ENCODE results near the gene ZNF414. TPM values are rescaled to one million over a fixed set of nuclear protein-coding genes. Genes with fewer than 3 reads are reported as not detected.
"Not testable (repeated sequence)": the region's sequence is repeated elsewhere in the genome, so short reads cannot be mapped to it uniquely, and the experiment has no call there.

The ZNF414 gene
- polyA plus RNA-seq, 3 donors = 25.4 to 28.6 (median 26.9) TPM

DNA sequence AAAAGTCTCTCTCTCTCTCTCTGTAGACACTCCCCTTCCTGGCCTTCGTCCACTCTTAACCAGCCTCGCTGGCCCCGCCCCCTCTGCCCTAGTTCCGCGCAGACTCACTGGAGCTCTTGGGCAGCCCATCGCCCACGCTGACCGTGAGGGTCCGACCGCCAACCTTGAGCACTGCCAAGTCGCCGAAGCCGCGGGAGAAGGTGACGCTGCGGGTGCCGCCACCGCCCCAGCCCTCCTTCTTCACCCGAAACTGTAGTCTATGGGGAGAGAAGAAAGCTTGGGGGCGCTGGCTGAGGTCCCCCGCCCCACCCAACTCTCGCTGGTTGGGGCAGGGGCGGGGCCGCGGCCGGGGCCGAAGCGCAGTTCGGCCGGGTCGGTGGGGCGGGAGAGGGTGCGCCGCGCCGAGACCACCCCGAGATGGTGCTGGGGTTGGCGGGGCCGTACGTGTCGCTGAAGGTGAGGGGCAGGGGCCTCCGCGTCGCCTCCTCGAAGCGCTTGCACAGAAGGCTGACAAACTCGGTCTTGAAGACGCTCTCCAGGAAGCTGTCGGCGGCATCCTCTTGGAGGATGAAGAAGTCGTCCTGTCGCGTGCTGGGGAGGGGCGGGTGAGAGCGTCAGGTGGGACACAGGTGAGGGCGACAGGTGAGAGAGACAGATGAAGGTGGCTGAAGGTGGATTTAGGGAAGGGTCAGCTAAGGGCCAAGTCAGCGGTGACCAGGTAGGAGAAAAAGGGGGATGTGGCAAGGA, 12.6 kb upstream of the ZNF414 start:
- peak; percentile 95 for DNase-seq

DNA sequence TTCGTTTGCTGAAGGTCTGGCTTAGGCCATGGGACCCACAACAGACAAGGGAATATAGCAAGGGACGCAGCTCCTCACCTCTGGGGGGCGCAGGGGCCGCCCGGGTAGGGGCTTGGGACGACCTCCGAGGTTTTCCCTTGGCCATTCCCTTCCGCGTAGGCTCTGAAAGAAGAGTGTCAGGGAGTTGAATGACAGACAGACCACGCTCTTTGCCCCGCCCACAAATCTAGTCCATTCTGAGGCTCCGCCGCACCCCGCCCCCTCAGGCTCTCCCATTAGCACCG, 11.4 kb upstream of the ZNF414 start:
- no peak for DNase-seq

DNA sequence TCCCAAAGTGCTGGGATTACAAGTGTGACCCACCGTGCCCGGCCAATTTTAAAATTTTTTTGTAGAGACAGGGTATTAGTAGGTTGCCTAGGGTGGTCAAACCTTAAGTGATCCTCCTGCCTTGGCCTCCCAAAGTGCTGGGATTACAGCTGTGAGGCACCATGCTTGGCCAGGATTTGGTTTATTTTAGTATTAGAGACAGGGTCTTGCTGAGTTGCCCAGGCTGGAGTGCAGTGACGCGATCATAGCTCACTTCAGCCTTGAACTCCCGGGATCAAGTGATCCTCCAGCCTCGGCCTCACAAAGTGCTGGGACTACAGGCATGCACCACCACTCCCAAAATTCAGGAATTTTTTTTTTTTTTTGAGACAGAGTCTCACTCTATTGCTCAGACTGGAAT, 5.4 kb upstream of the ZNF414 start:
- DNase-seq = no peak

DNA sequence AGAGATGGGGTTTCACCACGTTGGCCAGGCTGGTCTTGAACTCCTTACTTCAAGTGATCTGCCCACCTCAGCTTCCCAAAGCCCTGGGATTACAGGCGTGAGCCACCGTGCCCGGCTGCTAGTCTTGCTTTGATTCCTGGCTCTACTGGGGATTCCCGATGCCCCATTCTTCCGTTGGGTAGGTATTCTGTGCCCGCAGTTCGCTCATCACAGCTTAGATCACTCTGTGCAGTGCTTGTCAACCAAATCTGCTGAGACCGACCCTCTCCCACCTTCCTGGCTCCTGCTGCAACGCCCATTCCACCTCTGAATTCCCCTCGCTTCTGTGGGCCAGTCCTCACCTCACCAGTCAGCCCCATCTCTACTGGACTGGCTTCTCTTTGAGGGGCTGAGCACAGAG, 4.6 kb upstream of the ZNF414 start:
- no peak for DNase-seq

DNA sequence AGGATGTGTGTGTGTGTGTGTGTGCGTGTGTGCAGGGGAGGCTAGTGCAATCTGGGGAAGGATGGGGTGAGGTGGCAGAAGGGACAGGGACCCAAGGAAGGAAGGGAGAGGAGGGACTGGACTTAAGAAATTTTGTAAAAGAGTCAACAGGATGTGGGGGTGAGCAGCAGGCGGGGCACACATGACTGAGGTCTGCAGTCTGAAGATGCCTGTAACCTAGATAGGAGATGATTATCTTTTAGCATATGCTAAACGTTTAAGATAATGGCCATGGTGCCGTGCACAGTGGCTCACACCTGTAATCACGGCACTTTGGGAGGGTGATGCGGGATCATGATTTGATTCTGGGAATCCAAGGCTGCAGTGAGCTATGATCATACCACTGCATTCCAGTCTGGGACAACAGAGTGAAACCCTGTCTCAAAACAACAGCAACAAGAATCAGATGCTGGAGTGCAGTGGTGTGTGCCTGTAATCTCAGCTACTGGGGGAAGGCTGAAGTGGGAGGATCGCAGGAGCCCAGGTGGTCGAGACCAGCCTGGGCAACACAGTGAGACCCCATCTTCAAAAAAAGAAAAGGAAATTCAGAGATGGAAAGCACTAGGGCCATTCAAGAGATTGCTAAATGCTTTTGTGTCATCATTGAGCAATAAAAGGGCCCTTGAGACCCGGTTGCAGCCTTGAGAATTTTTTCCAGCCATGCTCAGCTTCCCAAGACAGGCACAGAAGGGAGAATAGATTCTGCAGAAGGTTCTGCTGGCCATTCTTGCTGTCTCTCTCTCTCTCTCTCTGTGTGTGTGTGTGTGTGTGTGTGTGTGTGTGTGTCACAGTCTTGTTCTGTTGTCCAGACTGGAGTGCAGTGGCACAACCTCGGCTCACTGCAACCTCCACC, 3.8 kb upstream of the ZNF414 start:
- DNase-seq = no peak

DNA sequence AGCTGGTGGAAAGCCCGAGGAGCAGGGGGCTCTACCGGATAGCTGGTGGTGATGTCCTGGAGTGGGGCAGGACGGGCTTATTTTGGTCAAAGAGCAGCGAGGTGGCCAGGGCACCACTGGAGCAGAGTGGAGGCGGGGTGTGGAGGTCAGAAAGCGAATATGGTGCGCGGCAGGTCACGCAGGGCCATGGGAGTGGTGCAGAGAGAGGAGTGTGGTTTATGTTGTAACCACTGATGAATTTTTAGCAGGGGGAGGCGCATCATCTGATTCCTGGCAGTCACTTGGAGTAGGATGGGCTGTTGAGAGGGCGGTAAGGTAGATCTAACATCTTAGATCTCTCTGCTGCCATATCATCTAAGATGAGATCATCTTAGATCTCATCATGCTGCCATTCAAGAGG, 1.4 kb upstream of the ZNF414 start:
- no peak for DNase-seq

DNA sequence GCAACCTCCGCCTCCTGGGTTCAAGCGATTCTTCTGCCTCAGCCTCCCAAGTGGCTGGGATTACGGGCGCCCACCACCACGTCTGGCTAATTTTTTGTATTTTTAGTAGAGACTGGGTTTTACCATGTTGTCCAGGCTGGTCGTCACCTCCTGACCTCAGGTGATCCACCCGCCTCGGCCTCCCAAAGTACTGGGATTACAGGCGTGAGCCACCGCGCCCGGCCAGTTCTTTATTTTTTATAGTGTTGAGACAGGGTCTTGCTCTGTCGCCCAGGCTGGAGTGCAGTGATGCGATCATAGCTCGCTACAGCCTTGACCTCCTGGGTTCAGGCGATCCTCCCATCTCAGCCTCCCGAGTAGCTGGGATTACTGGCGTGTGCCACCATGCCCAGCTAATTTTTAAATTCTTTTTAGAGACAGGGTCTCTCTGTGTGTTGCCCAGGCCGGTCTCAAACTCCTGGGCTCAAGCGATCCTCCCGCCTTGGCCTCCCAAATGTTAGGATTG, 590 bp upstream of the ZNF414 start:
- not testable (repeated sequence) for DNase-seq

DNA sequence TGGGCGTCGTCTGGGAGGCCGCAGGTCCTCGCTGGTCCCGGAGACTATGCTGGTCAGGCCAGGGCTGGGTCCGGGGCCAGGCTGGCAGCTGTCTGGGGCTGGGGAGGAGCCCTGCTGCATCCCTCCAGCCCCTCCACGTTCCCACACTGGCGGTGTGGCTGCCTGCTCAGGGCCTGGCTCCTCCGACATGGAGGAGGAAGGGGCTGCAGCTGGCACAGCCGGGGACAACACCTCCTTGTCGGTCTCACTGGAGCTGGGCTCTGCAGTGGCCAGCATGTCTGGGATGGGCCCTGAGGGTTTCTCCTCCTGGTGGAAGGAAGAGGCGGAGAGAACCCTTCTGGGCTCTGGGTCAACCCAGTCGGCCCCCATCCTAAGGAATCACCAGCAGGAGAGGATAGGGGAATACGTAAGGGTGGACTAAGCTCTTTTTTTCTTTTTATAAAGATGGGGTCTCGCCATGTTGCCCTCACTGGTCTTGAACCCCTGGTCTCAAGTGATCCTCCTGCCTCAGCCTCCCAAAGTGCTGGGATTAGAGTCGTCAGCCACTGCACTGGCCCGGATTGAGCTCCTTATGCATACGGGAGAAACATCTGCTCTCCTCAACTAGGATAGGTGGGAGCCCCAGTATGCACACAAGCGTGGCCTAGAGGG, 806 bp downstream of the ZNF414 start:
- no peak for DNase-seq

DNA sequence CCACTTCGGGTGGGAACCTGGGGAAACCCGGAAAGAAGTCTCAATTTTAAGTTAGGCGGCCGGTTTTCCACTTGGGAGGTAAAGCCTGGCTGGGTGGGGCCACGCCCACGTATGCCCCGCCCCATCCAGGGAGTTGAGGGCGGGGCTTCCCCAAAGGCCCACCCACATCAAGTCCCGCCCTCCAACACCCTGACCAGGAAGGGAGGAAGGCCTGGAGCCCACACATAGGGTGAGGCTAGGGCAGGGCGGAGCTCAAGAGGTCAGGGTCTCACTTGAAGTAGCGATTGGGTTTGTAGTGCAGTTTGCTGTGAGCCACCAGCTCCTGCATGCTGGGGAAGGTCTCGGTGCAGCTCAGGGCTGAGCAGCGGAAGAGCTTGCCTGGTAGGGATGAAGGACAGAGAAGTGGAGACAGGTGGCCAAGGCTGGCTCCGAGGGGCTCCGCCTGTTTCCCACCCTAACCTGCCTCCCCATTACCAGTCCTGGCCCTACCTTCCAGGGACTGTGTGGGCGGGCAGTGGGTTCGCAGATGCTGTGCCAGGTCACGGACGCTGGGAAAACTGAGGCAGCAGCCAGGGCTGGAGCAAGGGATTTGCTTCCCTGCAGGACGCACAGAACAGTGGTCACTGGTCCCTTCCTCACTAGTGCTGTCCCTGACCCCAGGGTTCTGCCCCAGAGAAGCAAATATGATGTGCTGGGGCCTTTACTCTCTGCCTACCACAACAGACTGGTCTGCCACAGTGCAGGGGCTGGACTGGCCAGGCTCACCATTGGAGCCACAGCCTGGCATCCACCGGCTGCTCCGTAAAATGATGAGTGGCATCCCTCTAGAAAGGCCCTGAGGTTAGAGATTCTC, 1.6 kb downstream of the ZNF414 start:
- DNase-seq = no peak

DNA sequence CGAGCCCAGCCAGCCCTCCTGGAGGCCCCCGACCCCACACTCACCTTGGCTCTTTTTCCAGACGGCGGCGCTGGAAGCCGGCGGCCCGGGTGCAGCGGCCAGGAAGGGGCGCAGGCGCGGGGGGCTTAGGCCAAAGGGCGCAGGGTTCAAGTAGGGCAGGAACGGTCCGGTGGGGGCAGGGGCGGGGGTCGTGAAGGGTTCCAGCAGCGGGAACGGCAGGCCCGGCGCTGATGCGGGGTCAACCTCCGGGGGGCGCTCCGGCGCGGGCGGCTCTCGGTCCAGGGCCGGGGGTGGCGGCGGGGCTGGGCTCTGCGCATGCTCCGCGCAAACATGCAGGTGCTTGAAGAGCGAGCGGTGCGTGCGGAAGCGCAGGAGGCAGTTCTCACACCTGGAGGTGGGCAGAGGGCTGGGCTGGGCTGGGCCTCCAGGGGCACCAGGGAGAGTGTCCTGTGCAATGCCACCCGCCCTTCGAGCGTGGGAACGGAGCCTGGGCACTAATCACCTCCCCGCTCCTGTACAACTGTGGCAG, 2.3 kb downstream of the ZNF414 start:
- no peak for DNase-seq

DNA sequence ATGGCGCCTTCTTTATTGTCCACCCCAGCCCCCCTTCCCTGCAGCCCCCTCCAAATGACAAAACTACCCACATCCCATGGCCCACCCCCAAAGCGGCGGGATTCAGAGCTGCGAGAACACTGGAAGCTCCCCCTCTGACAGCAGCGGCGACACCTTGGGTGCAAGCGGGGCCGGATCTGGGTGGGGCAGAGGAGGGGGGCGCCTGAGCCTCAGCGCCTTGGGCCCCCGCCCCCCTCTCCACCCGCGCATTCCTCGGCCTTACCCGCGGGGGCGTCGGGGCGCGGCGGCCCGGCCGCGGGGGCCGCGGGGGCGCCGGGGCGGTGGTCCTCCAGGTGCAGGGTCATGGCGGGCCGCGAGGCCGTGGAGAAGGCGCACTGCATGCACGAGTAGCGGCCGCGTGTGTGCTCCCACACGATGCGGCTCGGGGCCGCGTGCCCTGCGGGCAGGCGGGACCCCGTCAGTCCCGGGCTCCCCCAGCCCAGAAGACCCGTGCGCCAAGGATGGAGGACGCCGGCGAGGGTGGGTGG, 3.3 kb downstream of the ZNF414 start:
- no peak for DNase-seq

DNA sequence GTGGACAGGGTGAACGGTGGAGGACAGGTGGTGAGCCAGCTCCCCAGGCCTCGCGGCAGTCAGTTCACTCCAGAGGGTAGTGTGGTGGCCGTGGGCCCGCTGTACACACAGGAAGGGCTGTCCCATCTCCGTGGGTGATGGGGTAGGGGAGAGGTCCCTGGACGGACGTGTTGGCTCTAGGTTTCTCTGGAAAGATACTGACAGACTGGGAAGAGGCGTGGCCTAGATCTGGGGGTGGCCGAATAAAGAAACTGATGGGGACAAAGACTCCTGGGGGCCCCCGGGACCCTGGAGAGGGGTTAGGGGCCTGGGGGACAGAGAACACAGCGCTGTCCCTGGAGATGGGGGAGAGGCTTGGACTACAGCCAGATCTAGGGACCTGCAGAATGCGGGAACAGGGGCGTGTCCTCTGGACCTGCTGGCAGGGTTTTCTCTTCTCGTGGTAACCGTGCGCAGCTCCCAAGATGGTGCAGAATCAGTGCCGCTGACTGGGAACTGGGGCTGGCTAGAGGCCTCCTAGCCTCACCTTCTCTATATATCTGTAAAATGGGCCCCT, 7.5 kb downstream of the ZNF414 start:
- no peak for DNase-seq

DNA sequence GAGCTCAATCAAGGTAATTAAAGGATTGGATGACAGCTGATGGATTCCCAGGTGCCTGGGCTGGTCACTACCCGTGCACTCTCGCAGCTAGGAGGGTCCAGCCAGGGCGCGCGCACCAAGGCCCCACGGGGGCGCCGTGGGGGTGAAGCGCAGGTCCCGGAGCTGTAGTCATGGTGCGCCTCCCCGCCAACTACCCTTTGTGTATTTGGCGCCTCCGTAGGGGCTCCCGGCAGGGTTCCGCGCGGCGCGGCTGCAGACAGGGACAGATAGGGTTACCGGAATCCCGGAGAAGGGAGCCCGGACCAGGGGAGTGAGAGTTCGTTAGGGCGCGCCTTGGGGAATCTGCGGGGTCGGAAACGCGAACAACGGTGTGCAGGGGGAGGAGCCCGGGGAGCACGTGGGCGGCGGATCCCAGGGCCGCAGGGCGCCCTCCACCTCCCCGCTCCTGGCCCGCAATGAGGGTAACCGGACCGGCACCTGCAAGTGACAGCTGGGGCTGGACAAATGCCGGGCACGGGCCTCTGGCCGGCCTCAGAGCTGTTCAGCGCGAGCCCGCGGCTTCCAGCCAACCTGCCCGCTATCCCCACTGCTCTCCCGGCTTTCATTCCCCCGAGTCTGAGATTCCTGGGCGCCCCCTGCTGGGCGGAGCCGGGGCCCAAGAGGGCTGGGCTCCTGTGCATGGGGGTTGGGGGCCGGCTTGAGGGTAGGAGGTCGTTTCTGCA, 8.1 kb downstream of the ZNF414 start:
- DNase-seq = peak; percentile 84

DNA sequence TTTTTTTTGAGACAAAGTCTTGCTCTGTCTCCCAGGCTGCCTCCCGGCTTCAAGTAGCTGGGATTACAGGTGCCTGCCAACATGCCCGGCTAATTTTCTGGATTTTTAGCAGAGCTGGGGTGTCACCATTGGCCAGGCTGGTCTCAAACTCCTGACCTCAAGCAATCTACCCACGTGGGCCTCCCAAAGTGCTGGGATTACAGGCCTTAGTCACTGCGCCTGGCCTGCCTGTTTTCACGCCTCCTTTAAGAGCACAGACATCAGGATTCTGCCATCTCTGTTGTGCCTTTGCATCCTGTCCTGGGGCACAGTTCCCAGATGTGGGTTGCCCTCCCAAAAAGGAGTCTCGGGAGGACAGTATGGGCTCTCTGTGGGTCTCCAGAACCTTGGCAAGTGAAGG, 9.0 kb downstream of the ZNF414 start:
- no peak for DNase-seq

DNA sequence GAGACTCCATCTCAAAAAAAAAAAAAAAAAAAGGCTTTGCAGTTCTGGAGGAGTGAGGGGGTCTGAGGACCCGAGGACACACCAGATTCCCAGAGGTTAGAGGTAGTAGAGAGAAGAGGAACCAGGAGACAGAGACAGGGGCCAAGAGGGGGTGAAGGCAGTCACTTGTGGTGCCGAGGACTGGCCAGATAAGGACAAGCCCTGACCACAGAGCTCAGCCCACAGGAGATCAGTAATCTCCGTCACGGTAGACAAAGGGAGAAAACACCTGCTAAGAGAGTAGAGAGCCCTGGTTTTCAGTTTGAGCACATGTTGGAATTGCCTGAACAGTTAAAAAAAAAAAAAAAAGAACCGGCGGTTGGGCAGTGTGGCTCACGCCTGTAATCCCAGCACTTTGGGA, 9.8 kb downstream of the ZNF414 start:
- DNase-seq = no peak

DNA sequence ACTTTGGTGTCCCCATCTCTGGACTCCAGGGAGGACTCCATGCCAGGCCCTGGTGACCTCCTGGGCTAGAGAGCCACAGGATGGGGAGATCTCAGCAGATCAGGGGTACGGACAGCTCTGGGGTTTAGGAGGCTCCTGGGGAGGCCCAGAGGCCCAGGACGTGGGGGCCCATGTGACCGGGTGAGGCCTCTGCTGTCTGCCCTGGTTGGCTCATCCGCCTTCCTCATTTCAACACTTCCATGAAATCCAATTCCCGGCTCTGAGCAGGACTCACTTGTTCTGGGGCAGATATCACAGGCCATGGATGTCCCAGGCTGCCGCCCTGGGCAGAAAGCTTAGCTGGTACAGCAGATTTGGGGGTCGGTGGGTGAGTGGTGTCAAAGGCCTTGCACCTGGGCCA, 10.5 kb downstream of the ZNF414 start:
- no peak for DNase-seq

DNA sequence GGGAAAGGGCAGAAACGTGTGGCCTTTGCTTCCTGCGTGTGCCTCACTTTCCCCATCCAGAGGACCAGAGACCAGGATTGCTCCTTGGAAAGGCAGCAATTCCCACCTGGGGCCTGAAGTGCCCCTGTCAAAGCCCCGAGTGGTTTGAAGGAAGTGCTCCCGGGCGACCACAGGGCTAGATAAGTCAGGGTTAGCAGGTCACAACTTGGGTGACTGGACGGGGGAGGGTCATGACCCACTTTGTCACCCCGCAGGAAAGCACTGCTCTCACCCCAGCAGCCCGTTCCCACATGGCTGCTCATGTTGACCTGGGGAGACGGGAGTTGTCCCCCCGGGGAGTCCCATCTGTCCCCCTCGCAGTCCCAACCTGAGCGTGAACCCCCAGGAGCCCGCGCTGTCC, 12.0 kb downstream of the ZNF414 start:
- DNase-seq = no peak

DNA sequence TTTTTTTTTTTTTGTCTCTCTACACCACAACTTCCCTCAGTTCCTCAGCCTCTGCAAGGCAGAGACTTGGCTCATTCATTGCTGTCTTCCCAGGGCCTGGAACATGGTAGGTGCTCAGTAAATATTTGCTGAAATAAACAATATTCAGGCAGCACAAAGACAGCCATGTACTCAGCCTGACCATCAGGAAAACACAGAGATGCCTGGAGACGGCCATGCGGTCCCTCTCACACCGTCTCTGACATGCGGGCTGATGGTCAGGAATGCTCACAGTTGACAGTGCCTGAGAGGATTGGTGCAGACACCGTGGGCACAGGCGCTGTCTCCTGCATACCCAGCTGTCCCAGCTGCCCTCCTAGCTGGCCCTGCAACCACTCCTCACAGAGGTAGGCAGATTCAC, 12.5 kb downstream of the ZNF414 start:
- DNase-seq = no peak

DNA sequence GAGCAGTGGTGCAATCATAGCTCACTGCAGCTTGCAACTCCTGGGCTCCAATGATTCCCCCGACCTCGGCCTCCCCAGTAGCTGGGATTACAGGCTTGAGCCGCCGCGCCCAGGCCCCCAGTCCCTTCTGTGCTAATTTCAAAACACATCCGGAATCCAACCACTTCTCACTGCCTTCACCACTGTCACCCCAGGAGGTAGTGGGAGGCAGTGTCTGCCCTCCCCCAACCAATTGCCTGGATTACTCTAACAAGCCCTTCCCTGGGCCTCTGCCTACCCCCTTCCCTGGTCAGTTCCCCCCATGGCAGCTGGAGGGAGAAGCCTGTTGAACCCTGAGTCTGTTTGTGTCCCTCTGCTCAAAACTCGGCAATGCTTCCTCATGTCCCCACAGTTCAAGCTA, 13.8 kb downstream of the ZNF414 start:
- no peak for DNase-seq

All from renal pelvis (tissue), 4 donors.